Esophagus (tissue), 2 donors: Measurements from ENCODE around the gene CERS4. TPM values are rescaled to one million over a fixed set of nuclear protein-coding genes. Genes with fewer than 3 reads are reported as not detected.
A peak's percentile ranks its signal among the peaks of the same experiment; 100 is the strongest.

Experiments used
- H3K27ac ChIP-seq, 2 donors: one replicate each; pipeline ENCODE4 v1.5.1; 2013; ENCODE audit warnings: low read depth in 2 of 2, mild to moderate bottlenecking in 2 of 2, inconsistent platforms in 1 of 2, low read length in 1 of 2, moderate library complexity in 1 of 2
- H3K27me3 ChIP-seq, 2 donors: one replicate each; pipeline ENCODE4 v1.6.1; 2013; ENCODE audit warnings: low read length in 2 of 2, control low read depth in 1 of 2, mild to moderate bottlenecking in 1 of 2; ENCODE audit not compliant: insufficient read depth in 2 of 2, control insufficient read depth in 1 of 2
- H3K36me3 ChIP-seq, 2 donors: one replicate each; pipeline ENCODE4 v1.6.1; 2013; ENCODE audit warnings: low read length in 1 of 2; ENCODE audit not compliant: control insufficient read depth in 2 of 2, insufficient read depth in 2 of 2
- H3K4me1 ChIP-seq, 2 donors: one replicate each; pipeline ENCODE4 v1.6.1; 2013; ENCODE audit warnings: low read length in 1 of 2; ENCODE audit not compliant: control insufficient read depth in 2 of 2, insufficient read depth in 2 of 2
- H3K4me3 ChIP-seq, 2 donors: one replicate each; pipeline ENCODE4 v1.5.1; 2013; ENCODE audit warnings: low read length in 2 of 2, mild to moderate bottlenecking in 2 of 2, low read depth in 1 of 2, moderate library complexity in 1 of 2
- H3K9me3 ChIP-seq, 2 donors: one replicate each; pipeline ENCODE4 v1.6.1; 2013; ENCODE audit warnings: mild to moderate bottlenecking in 2 of 2, low read depth in 1 of 2, low read length in 1 of 2, moderate library complexity in 1 of 2; ENCODE audit not compliant: control insufficient read depth in 2 of 2, insufficient read depth in 1 of 2
- WGBS, 2 donors: extraction: QIAGEN DNeasy Blood & Tissue Kit; methylation state at CpG; one replicate each; pipeline ENCODE4 v1.1.7; 2013; 5-methylcytosine and 5-hydroxymethylcytosine counted together
- polyA plus RNA-seq, 2 donors: library from polyadenylated mRNA; stranded (reverse); fragments of 200-250 nt; gene quantifications; one replicate each; pipeline ENCODE4 v1.2.3, GENCODE V29; 2013
- donor health status: healthy with polysubstance abuse.
- donor health status: Bipolar disorder and iron deficiency.

CERS4 gene
- polyA plus RNA-seq = 10 to 100 TPM; 67.7 to 70.0 TPM

DNA sequence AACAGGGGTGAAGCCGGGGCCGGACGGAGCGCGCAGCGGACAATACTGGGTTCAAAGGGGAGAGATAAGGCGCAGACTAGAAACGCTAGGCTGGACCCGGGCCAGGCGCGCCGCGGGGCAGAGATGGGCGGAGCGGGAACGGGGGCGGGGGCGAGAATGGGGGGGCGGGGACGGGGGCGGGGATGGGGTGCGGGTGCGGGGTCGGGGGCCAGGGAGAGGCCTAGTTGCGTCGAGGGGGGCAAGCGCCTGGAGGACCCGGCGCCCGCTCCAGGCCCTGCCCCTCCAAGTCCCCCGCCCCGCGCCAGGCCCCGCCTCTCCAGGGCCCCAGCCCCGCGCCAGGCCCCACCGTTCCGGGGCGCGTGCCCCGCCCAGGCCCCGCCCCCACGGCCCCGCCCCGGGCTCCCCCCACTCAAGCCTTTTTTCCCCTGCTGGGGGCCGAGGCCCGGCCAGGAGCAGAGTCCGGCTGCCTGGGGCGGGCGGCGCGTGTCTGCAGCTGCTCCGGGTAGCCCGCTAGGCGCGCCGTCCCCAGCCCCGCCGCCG, at the start of gene CERS4:
TSS of gene CERS4 (plus strand) at position 449 of the 540 bp plus-strand sequence. CDS start 41,707 bp downstream, outside the sequence.
- Histone ChIP-seq H3K9me3 (no peaks in the 10 kb centered on the region), H3K4me1 (peaks cover 8 to 21% of the 10 kb centered on the region in 2 donors), H3K27ac (peak within 1 kb of the TSS; percentile 87 to 92), H3K4me3 (peak within 1 kb of the TSS; percentile 84 to 91), H3K27me3 (no peaks in the 10 kb centered on the region), H3K36me3 (peaks cover 0 to 3% of the 10 kb centered on the region in 2 donors)
- 0% methylated on average over 13 to 60 of the region's 60 CpGs for WGBS, 2 donors

- Histone ChIP-seq H3K9me3 (no peaks in the 10 kb centered on the region), H3K27me3 (no peaks in the 10 kb centered on the region), H3K4me3 (no peak overlapping the region), H3K4me1 (no peaks in the 10 kb centered on the region), H3K36me3 (no peaks in the 10 kb centered on the region), H3K27ac (no peak overlapping the region)
- WGBS, 2 donors = 61 to 64% methylated on average over 11 to 12 of the region's 12 CpGs
Measured at GRCh38 chr19:8161135-8161646, 48.0 kb upstream of the CERS4 start.

GRCh38 chr19:8163759-8164158, 45.4 kb upstream of the CERS4 start:
- H3K4me3 ChIP-seq = no peak overlapping the region
- 54 to 62% methylated on average over 7 of the region's 7 CpGs for WGBS, 2 donors

DNA sequence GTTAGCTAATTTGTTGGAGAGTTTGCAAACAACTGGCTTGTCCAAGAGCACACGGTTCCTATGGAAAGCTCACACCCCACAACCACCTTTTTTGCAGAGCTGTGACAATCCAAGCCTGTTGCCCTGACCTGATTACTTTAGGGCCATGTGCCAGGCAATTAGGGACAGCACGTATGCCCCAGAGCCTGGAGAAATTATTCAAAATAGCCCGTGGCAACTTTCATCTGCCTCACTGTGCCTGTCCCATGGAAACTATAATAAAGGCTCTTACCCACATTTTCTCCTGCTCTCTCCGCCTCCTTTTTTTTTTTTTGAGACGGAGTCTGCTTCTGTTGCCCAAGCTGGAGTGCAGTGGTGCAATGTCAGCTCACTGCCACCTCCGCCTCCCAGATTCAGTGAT, 41.2 kb upstream of the CERS4 start:
- H3K27ac ChIP-seq = no peak overlapping the region
- no peaks in the 10 kb centered on the region for H3K4me1 ChIP-seq
- H3K4me3 ChIP-seq = no peak overlapping the region
- H3K27me3 ChIP-seq = no peaks in the 10 kb centered on the region
- no peaks in the 10 kb centered on the region for H3K9me3 ChIP-seq
- WGBS, 2 donors = 52 to 59% methylated on average over 6 of the region's 6 CpGs
- no peaks in the 10 kb centered on the region for H3K36me3 ChIP-seq

More at GRCh38 chr19:8163759-8164158, 45.4 kb upstream of the CERS4 start:
- no peak overlapping the region for H3K27ac ChIP-seq
- no peaks in the 10 kb centered on the region for H3K36me3 ChIP-seq
- no peaks in the 10 kb centered on the region for H3K4me1 ChIP-seq
- H3K9me3 ChIP-seq = no peaks in the 10 kb centered on the region
- no peaks in the 10 kb centered on the region for H3K27me3 ChIP-seq

GRCh38 chr19:8168537-8168936, 40.6 kb upstream of the CERS4 start:
- Histone ChIP-seq H3K36me3 (no peaks in the 10 kb centered on the region), H3K4me3 (no peak overlapping the region), H3K27me3 (no peaks in the 10 kb centered on the region), H3K9me3 (no peaks in the 10 kb centered on the region), H3K27ac (no peak overlapping the region), H3K4me1 (no peaks in the 10 kb centered on the region)
- 95 to 97% methylated on average over 7 of the region's 7 CpGs for WGBS, 2 donors

DNA sequence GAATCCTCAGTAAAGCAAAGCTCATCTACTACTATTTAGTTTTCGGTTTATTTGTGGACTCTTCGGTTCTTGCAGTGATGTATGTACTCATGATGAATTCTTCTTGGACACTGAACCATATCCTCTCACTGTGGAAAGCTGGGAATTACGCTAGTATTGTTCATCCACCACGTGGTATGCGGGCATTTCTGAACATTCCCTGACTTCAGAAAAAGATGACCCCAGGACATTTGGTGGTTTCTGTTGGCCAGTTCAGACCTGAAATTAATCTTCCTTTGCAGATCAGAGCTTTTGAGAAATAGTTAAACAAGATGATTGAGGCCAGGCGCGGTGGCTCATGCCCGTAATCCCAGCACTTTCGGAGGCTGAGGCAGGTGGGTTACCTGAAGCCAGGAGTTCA, 34.5 kb upstream of the CERS4 start:
- no peaks in the 10 kb centered on the region for H3K36me3 ChIP-seq
- no peak overlapping the region for H3K4me3 ChIP-seq
- WGBS, 2 donors = 59 to 72% methylated on average over 9 of the region's 9 CpGs
- no peaks in the 10 kb centered on the region for H3K27me3 ChIP-seq
- H3K4me1 ChIP-seq = no peaks in the 10 kb centered on the region
- H3K27ac ChIP-seq = no peak overlapping the region
- H3K9me3 ChIP-seq = no peaks in the 10 kb centered on the region

- Histone ChIP-seq H3K27ac (no peak overlapping the region), H3K4me1 (no peaks in the 10 kb centered on the region), H3K4me3 (no peak overlapping the region), H3K9me3 (no peaks in the 10 kb centered on the region), H3K36me3 (no peaks in the 10 kb centered on the region), H3K27me3 (no peaks in the 10 kb centered on the region)
- WGBS, 2 donors = 51 to 58% methylated on average over 6 of the region's 6 CpGs
Measured at GRCh38 chr19:8180018-8180417, 29.2 kb upstream of the CERS4 start.

- no peak overlapping the region for H3K27ac ChIP-seq
- no peak overlapping the region for H3K4me3 ChIP-seq
- H3K9me3 ChIP-seq = no peaks in the 10 kb centered on the region
- no peaks in the 10 kb centered on the region for H3K36me3 ChIP-seq
- H3K27me3 ChIP-seq = no peaks in the 10 kb centered on the region
- no peaks in the 10 kb centered on the region for H3K4me1 ChIP-seq
- 88% methylated on average over 9 of the region's 9 CpGs for WGBS, 2 donors
Measured at GRCh38 chr19:8184274-8184673, 24.9 kb upstream of the CERS4 start.

DNA sequence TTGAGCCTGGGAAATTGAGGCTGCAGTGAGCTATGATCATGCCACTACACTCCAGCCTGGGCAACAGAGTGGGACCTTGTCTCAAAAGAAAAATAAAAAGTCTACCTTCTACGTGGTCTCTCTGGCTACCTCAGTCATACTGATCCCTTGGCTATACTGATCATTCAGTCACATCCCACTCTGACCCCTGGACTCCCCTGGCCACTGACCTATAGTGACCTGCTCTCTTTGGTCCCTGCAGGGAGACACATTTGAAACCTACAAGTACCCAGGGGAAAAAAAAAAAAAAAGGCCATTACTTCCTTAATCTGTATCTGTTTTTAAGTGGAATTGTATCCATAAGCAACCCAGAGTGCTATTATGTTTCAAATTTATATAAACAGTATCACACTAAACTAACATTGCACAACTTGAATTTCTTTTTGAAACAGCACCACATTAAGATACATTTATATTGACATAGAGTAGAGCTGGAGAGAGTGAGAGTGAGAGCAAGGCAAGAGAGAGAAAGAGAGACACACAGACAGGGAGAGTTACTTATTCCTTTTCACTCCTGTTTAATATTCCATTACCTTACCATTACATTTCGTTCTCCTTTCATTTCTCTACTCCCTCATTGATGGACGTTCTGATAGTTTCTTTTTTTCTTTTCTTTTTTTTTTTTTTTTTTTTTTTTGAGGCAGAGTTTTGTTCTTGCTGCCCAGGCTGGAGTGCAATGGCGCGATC, 23.7 kb upstream of the CERS4 start:
- no peaks in the 10 kb centered on the region for H3K9me3 ChIP-seq
- no peak overlapping the region for H3K4me3 ChIP-seq
- WGBS, 2 donors = 83 to 93% methylated on average over 5 of the region's 5 CpGs
- no peaks in the 10 kb centered on the region for H3K36me3 ChIP-seq
- H3K27ac ChIP-seq = no peak overlapping the region
- no peaks in the 10 kb centered on the region for H3K4me1 ChIP-seq
- no peaks in the 10 kb centered on the region for H3K27me3 ChIP-seq
